ENCODE measurements around the gene PPCS. TPM values are rescaled to one million over a fixed set of nuclear protein-coding genes. Genes with fewer than 3 reads are reported as not detected.

The PPCS gene
- total and polyA plus RNA-seq, 2 of the 8 experiments (the other 6 are each of a cell fraction or from before 2014, with no cell fraction given): 24.5 to 35.3 TPM

DNA sequence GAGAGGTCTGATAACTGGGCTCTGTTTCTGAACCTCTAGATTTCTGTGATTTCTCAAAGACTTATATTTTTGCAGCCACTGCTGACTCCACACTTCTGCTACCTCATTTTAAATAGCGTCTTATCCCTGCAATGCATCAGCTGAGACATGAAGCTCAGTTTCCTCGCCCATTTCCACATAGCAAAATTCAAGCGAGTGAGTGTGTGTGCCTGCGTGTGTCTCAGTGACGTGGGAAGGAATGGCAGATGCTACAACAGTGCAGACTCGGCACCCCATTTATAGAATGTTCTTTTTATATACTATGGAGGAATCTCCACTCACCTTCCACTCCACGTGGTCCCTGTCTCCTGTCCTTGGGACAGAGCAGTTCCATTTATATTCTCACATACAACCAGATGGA, 36.2 kb upstream of the PPCS start:
- Histone ChIP-seq H3K4me3 (ENCODE audit: extremely low read depth in 1 of 4, insufficient read depth in 2 of 4, low read depth in 3 of 4, low read length in 4 of 4) (no peak overlapping the region), H4K5ac (ENCODE audit: insufficient read length, low read depth, low read length) (no peak overlapping the region), H3K4me1 (replicated peaks in 1 of 4; ENCODE audit: control insufficient read depth in 3 of 4, insufficient read depth in 4 of 4, low read length in 3 of 4) (peaks cover 0 to 10% (median 4%) of the 10 kb centered on the region in 4 experiments; a peak in 3 of 7 replicates), H3K4me2 (ENCODE audit: insufficient read depth in 1 of 2, low read depth in 2 of 2, low read length in 2 of 2) (no peak overlapping the region), H3K9ac (replicated peaks in 1 of 4; ENCODE audit: extremely low read depth in 1 of 4, low read depth in 3 of 4, low read length in 3 of 4) (no peak overlapping the region), H2BK5ac (ENCODE audit: low read depth, low read length) (no peak overlapping the region), H2AFZ (ENCODE audit: low read length) (no peak overlapping the region), H3K27ac (ENCODE audit: low read depth, low read length) (no peak overlapping the region), H3K14ac (ENCODE audit: insufficient read length) (no peak overlapping the region), H4K8ac (ENCODE audit: extremely low read depth, insufficient read depth, low read length) (no peak overlapping the region), H3K4ac (replicated peaks; ENCODE audit: insufficient read length, low read depth, low read length) (no peak overlapping the region), H2BK15ac (ENCODE audit: low read length) (no peak overlapping the region), H3K23ac (ENCODE audit: insufficient read length) (no peak overlapping the region), H3K23me2 (ENCODE audit: low read depth, low read length) (no peaks in the 10 kb centered on the region), H3K56ac (replicated peaks; ENCODE audit: insufficient read length, low read depth, low read length) (no peak overlapping the region), H4K91ac (replicated peaks; ENCODE audit: insufficient read length, low read length) (no peak overlapping the region), H2BK12ac (ENCODE audit: low read depth, low read length) (no peak overlapping the region), H3K27me3 (replicated peaks in 1 of 4; ENCODE audit: control insufficient read depth in 3 of 4, extremely low read depth in 1 of 4, insufficient read depth in 3 of 4, low read length in 3 of 4) (no peaks in the 10 kb centered on the region), H3K79me2 (ENCODE audit: control insufficient read depth in 1 of 2, insufficient read depth in 2 of 2, low read length in 2 of 2) (no peaks in the 10 kb centered on the region), H4K20me1 (replicated peaks in 1 of 2; ENCODE audit: control insufficient read depth in 1 of 2, insufficient read depth in 2 of 2, low read length in 2 of 2) (no peaks in the 10 kb centered on the region), H3K36me3 (ENCODE audit: control insufficient read depth in 2 of 4, insufficient read depth in 4 of 4, low read length in 3 of 4) (no peaks in the 10 kb centered on the region), H2BK120ac (replicated peaks; ENCODE audit: low read depth, low read length) (no peak overlapping the region), H3K79me1 (ENCODE audit: low read depth, low read length) (no peaks in the 10 kb centered on the region), H2BK20ac (ENCODE audit: low read length) (no peak overlapping the region), H2AK5ac (ENCODE audit: low read depth, low read length) (no peak overlapping the region), H3K18ac (ENCODE audit: extremely low read depth, low read length) (no peak overlapping the region), H3K9me3 (ENCODE audit: insufficient read depth in 2 of 2, low read depth in 1 of 2, low read length in 1 of 2) (no peaks in the 10 kb centered on the region)
- FAIRE-seq: no peak
- 88% methylated on average over 7 of the region's 7 CpGs; no CpG with 5 or more reads in 1 of the 2 experiments for WGBS, 2 experiments (ENCODE audit: extremely low coverage in 1 of 2, insufficient coverage in 1 of 2, insufficient read length in 1 of 2, insufficient replicate concordance in 2 of 2, low coverage in 1 of 2, low lambda C conversion rate in 2 of 2, missing lambda C conversion rate in 1 of 2)
- CTCF ChIA-PET (ENCODE audit: partially characterized antibody): interaction anchor here (0.5 to 1.5 kb wide), 3 partner anchors 10 to 42 kb away, joined by 3 to 5 read pairs (median 4); no protein-coding TSS in a partner anchor
- no peak for DNase-seq (ENCODE audit: low read depth in 1 of 2, low spot score in 2 of 2)
- POLR2A ChIA-PET (ENCODE audit: partially characterized antibody): interaction anchor here (1.3 kb wide), 1 partner anchor 303 kb away, joined by 3 read pairs; no protein-coding TSS in a partner anchor
- no peak for TF ChIP-seq TEAD4 (IDR thresholded peaks at IDR 0.05; ENCODE audit: low read depth, low read length)
- no peak for TF ChIP-seq JUND (IDR thresholded peaks at IDR 0.05; ENCODE audit: low read length)
- TF ChIP-seq CHD2 (IDR thresholded peaks at IDR 0.05; ENCODE audit: low read length): no peak
- TF ChIP-seq HDAC2 (IDR thresholded peaks at IDR 0.05; ENCODE audit: borderline replicate concordance in 1 of 2, low read depth in 2 of 2, low read length in 2 of 2): no peak
- TF ChIP-seq EZH2 (IDR thresholded peaks at IDR 0.05; ENCODE audit: low read depth, low read length, severe bottlenecking): no peak
- no peak for TF ChIP-seq PHF8 (conservative IDR thresholded peaks at IDR 0.05; ENCODE audit: low read depth, low read length)
- no peak for TF ChIP-seq MAFK (IDR thresholded peaks at IDR 0.05; ENCODE audit: low read depth, low read length)
- no peak for TF ChIP-seq FOSL1 (IDR thresholded peaks at IDR 0.05; ENCODE audit: insufficient read depth, low read depth, low read length)
- TF ChIP-seq TAF1 (IDR thresholded peaks at IDR 0.05; ENCODE audit: low read depth, low read length): no peak
- no peak for TF ChIP-seq KDM4A (IDR thresholded peaks at IDR 0.05; ENCODE audit: low read depth, low read length, severe bottlenecking)
- no peak for TF ChIP-seq SIRT6 (IDR thresholded peaks at IDR 0.05; ENCODE audit: low read length)
- TF ChIP-seq, protein P1, sequence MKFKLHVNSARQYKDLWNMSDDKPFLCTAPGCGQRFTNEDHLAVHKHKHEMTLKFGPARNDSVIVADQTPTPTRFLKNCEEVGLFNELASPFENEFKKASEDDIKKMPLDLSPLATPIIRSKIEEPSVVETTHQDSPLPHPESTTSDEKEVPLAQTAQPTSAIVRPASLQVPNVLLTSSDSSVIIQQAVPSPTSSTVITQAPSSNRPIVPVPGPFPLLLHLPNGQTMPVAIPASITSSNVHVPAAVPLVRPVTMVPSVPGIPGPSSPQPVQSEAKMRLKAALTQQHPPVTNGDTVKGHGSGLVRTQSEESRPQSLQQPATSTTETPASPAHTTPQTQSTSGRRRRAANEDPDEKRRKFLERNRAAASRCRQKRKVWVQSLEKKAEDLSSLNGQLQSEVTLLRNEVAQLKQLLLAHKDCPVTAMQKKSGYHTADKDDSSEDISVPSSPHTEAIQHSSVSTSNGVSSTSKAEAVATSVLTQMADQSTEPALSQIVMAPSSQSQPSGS (IDR thresholded peaks at IDR 0.05; ENCODE audit: low read length): no peak
- TF ChIP-seq NRF1 (IDR thresholded peaks at IDR 0.05; ENCODE audit: low read depth, low read length): no peak
